A549 (cell line): ENCODE results near the gene WWC1. TPM values are rescaled to one million over a fixed set of nuclear protein-coding genes. Genes with fewer than 3 reads are reported as not detected.
A peak's percentile ranks its signal among the peaks of the same experiment; 100 is the strongest.

Experiments used
- ATAC-seq, 2 experiments: fragments of 200-7000 bp in 1 of 2; fragments of >200 bp in 1 of 2; cut with Nextera tagmentation in 1 of 2; cut with Tn5 transposase in 1 of 2; 3 replicates each; pipeline versions ENCODE4 v1.8.0 to v1.9.1; 2018 to 2020; ENCODE audit warnings: mild to moderate bottlenecking in 1 of 2, moderate library complexity in 1 of 2
- CTCF ChIA-PET: fragments of 300-600 bp; sonication (Branson Sonifier 250); formaldehyde crosslinking; extraction: SDS; loops from one replicate; lab custom pipeline; 2021; ENCODE audit warnings: antibody characterized with exemption, inconsistent platforms; lab: Yijun Ruan, JAX
- POLR2A ChIA-PET: fragments of 350-600 bp; formaldehyde crosslinking; extraction: SDS; loops from one replicate; lab custom pipeline; 2021; ENCODE audit warnings: antibody characterized with exemption, inconsistent platforms; lab: Yijun Ruan, JAX
- DNase-seq, 2 experiments: peaks; one replicate each; pipeline versions ENCODE4 v3.0.0 to v3.0.0-alpha.2; 2011 to 2016; ENCODE audit warnings: low read depth in 1 of 2, low spot score in 1 of 2
- FAIRE-seq: peaks from 2 replicates; lab custom pipeline; 2011; peaks lifted over from hg19 to GRCh38; lab: Jason Lieb, UNC
- H3K27ac ChIP-seq, 2 experiments: fragments of >200 bp; sonication (Bioruptor Twin); formaldehyde crosslinking; 3 replicates each; pipeline ENCODE4 v1.5.1; 2016 to 2017
- H3K4me1 ChIP-seq: fragments of >200 bp; sonication (Bioruptor Twin); formaldehyde crosslinking; 3 replicates; pipeline ENCODE4 v1.6.1; 2016
- H3K4me2 ChIP-seq: fragments of >200 bp; sonication (Bioruptor Twin); formaldehyde crosslinking; 3 replicates; pipeline ENCODE4 v1.6.1; 2016
- H3K4me3 ChIP-seq: fragments of >200 bp; sonication (Bioruptor Twin); formaldehyde crosslinking; 3 replicates; pipeline ENCODE4 v1.5.1; 2016
- H3K9me3 ChIP-seq: fragments of >200 bp; sonication (Bioruptor Twin); formaldehyde crosslinking; 3 replicates; pipeline ENCODE4 v1.6.1; 2016
- CBX2 ChIP-seq: fragments of 200-600 bp; sonication (generic); IDR thresholded peaks from 2 replicates; pipeline ENCODE4 v1.6.1; 2016; ENCODE audit warnings: low read depth, mild to moderate bottlenecking, borderline replicate concordance
- CBX8 ChIP-seq: fragments of 200-600 bp; sonication (generic); IDR thresholded peaks from 2 replicates; pipeline ENCODE4 v1.6.1; 2016
- CEBPB ChIP-seq, 2 experiments: fragments of >200 bp in 1 of 2; sonication (Bioruptor Twin) in 1 of 2; formaldehyde crosslinking in 1 of 2; IDR thresholded peaks; 2 replicates each; pipeline ENCODE4 v1.6.1; 2012 to 2016
- EHF ChIP-seq: fragments of 250-450 bp; sonication (Bioruptor Pico); IDR thresholded peaks from 2 replicates; pipeline ENCODE4 v1.5.0; 2020; ENCODE audit warnings: mild to moderate bottlenecking
- FOXS1 ChIP-seq: fragments of 250-450 bp; sonication (Bioruptor Pico); IDR thresholded peaks from 2 replicates; pipeline ENCODE4 v1.5.0; 2020; ENCODE audit warnings: mild to moderate bottlenecking, moderate library complexity
- HMGXB4 ChIP-seq: fragments of 250-450 bp; sonication (Bioruptor Pico); IDR thresholded peaks from 2 replicates; pipeline ENCODE4 v1.5.0; 2021; ENCODE audit warnings: mild to moderate bottlenecking, moderate library complexity, borderline replicate concordance
- HOXA7 ChIP-seq: fragments of 250-450 bp; sonication (Bioruptor Pico); IDR thresholded peaks from 2 replicates; pipeline ENCODE4 v1.5.0; 2020; ENCODE audit warnings: mild to moderate bottlenecking, moderate library complexity
- HOXB13 ChIP-seq: fragments of 250-450 bp; sonication (Bioruptor Pico); IDR thresholded peaks from 2 replicates; pipeline ENCODE4 v1.5.0; 2020; ENCODE audit warnings: low read depth, mild to moderate bottlenecking, moderate library complexity
- JUN ChIP-seq, 2 experiments: fragments of >200 bp; sonication (Bioruptor Twin); formaldehyde crosslinking; IDR thresholded peaks; 2 replicates in 1 of 2; 3 replicates in 1 of 2; pipeline ENCODE4 v1.6.1; 2016 to 2017
- KDM1A ChIP-seq: fragments of 200-600 bp; sonication (generic); IDR thresholded peaks from 2 replicates; pipeline ENCODE4 v1.6.1; 2016; ENCODE audit warnings: low read depth, mild to moderate bottlenecking
- KDM5A ChIP-seq: fragments of 200-600 bp; sonication (generic); IDR thresholded peaks from 2 replicates; pipeline ENCODE4 v1.6.1; 2016; ENCODE audit warnings: antibody characterized with exemption, mild to moderate bottlenecking
- MAFK ChIP-seq: fragments of 450-650 bp; IDR thresholded peaks from 2 replicates; pipeline ENCODE4 v1.6.1; 2014; ENCODE audit not compliant: partially characterized antibody
- NPAS2 ChIP-seq: fragments of 250-450 bp; sonication (Bioruptor Pico); IDR thresholded peaks from 2 replicates; pipeline ENCODE4 v1.8.0; 2022; ENCODE audit warnings: mild to moderate bottlenecking, moderate library complexity, borderline replicate concordance
- NR3C1 ChIP-seq: fragments of >200 bp; sonication (Bioruptor Twin); formaldehyde crosslinking; IDR thresholded peaks from 3 replicates; pipeline ENCODE4 v1.6.1; 2017
- PHF8 ChIP-seq: fragments of 200-600 bp; sonication (generic); IDR thresholded peaks from 2 replicates; pipeline ENCODE4 v1.6.1; 2016; ENCODE audit warnings: low read depth, mild to moderate bottlenecking, antibody characterized with exemption, moderate library complexity, borderline replicate concordance
- POLR2A ChIP-seq: IDR thresholded peaks from 2 replicates; pipeline ENCODE4 v1.6.1; 2012; ENCODE audit warnings: mild to moderate bottlenecking, low read length
- RAD21 ChIP-seq, 2 experiments: fragments of >200 bp in 1 of 2; sonication (Bioruptor Twin) in 1 of 2; formaldehyde crosslinking in 1 of 2; IDR thresholded peaks in 1 of 2; conservative IDR thresholded peaks in 1 of 2; 2 replicates in 1 of 2; 3 replicates in 1 of 2; pipeline ENCODE4 v1.6.1; 2012 to 2018; ENCODE audit warnings: inconsistent platforms in 1 of 2
- RFX5 ChIP-seq: fragments of 450-650 bp; IDR thresholded peaks from 2 replicates; pipeline ENCODE4 v1.7.1; 2014; ENCODE audit warnings: antibody characterized with exemption, mild to moderate bottlenecking, moderate library complexity
- RNF2 ChIP-seq: fragments of 200-600 bp; sonication (generic); IDR thresholded peaks from 2 replicates; pipeline ENCODE4 v1.6.1; 2016; ENCODE audit warnings: low read depth, mild to moderate bottlenecking, antibody characterized with exemption, moderate library complexity, borderline replicate concordance
- TFCP2L1 ChIP-seq: fragments of 250-450 bp; sonication (Bioruptor Pico); IDR thresholded peaks from 2 replicates; pipeline ENCODE4 v1.5.0; 2021; ENCODE audit warnings: mild to moderate bottlenecking
- USF2 ChIP-seq: fragments of 450-650 bp; IDR thresholded peaks from 2 replicates; pipeline ENCODE4 v1.6.1; 2014; ENCODE audit warnings: antibody characterized with exemption
- ZFP36 ChIP-seq: fragments of 450-650 bp; IDR thresholded peaks from 2 replicates; pipeline ENCODE4 v1.6.1; 2014; ENCODE audit warnings: borderline replicate concordance; ENCODE audit not compliant: partially characterized antibody
- ZSCAN20 ChIP-seq: fragments of 250-450 bp; sonication (Bioruptor Pico); IDR thresholded peaks from 2 replicates; pipeline ENCODE4 v1.8.0; 2022; ENCODE audit warnings: mild to moderate bottlenecking, moderate library complexity
- WGBS: methylation state at CpG from one replicate; pipeline ENCODE4 v1.1.6; 2017; ENCODE audit errors: missing lambda C conversion rate; 5-methylcytosine and 5-hydroxymethylcytosine counted together
- polyA plus RNA-seq, 4 experiments: library from polyadenylated mRNA; depleted of rRNA in 3 of 4; stranded (reverse); fragments of >200 nt; fragmentation: RNase III in 1 of 4; extraction: RNeasy Plus Mini Kit Qiagen cat#74134 plus additional on column Dnase treatment in 1 of 4; gene quantifications; 2 replicates in 3 of 4; 3 replicates in 1 of 4; pipeline ENCODE4 v1.2.3, GENCODE V29; 2011 to 2017
- TF ChIP-seq, protein P1 (sequence below): fragments of 150-350 bp; IDR thresholded peaks from 2 replicates; pipeline ENCODE4 v1.6.1; 2014; ENCODE audit warnings: low read depth, mild to moderate bottlenecking, low read length
- TF ChIP-seq, protein P2 (sequence below): IDR thresholded peaks from 2 replicates; pipeline ENCODE4 v1.6.1; 2012
- TF ChIP-seq, protein P3 (sequence below): fragments of >200 bp; sonication (Bioruptor Twin); formaldehyde crosslinking; IDR thresholded peaks from 3 replicates; pipeline ENCODE4 v1.5.1; 2016

Gene WWC1
- polyA plus RNA-seq, 2 of the 4 experiments (the other 2 are of a cell fraction): 88.5 to 98.1 TPM

DNA sequence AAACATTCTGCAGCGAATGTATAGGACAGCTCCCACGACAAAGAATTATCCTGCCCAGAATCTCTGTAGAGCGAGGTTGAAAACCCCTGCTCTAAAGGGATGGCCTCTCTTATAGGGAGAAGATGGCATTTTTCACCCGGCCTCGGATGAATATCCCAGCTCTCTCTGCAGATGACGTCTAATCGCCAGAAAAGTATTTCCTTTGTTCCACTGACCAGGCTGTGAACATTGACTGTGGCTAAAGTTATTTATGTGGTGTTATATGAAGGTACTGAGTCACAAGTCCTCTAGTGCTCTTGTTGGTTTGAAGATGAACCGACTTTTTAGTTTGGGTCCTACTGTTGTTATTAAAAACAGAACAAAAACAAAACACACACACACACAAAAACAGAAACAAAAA is 177.4 kb downstream of the WWC1 start:
- no peak overlapping the region for H3K4me2 ChIP-seq
- CTCF ChIA-PET: interaction anchor here (0.6 kb wide), 1 partner anchor 1952 kb away, joined by 3 read pairs; no protein-coding TSS in a partner anchor
- no peak for TF ChIP-seq TFCP2L1 (CRISPR knock-in tag)
- TF ChIP-seq ZFP36: no peak
- TF ChIP-seq, protein P1, sequence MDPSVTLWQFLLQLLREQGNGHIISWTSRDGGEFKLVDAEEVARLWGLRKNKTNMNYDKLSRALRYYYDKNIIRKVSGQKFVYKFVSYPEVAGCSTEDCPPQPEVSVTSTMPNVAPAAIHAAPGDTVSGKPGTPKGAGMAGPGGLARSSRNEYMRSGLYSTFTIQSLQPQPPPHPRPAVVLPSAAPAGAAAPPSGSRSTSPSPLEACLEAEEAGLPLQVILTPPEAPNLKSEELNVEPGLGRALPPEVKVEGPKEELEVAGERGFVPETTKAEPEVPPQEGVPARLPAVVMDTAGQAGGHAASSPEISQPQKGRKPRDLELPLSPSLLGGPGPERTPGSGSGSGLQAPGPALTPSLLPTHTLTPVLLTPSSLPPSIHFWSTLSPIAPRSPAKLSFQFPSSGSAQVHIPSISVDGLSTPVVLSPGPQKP: no peak
- TF ChIP-seq, protein P2, sequence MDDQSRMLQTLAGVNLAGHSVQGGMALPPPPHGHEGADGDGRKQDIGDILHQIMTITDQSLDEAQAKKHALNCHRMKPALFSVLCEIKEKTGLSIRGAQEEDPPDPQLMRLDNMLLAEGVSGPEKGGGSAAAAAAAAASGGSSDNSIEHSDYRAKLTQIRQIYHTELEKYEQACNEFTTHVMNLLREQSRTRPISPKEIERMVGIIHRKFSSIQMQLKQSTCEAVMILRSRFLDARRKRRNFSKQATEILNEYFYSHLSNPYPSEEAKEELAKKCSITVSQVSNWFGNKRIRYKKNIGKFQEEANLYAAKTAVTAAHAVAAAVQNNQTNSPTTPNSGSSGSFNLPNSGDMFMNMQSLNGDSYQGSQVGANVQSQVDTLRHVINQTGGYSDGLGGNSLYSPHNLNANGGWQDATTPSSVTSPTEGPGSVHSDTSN: no peak
- TF ChIP-seq CEBPB (IDR thresholded peaks at IDR 0.05): no peak
- TF ChIP-seq EHF (CRISPR knock-in tag): no peak
- TF ChIP-seq CBX2: no peak
- no peak for TF ChIP-seq FOXS1 (CRISPR knock-in tag)
- no peak for TF ChIP-seq RNF2

DNA sequence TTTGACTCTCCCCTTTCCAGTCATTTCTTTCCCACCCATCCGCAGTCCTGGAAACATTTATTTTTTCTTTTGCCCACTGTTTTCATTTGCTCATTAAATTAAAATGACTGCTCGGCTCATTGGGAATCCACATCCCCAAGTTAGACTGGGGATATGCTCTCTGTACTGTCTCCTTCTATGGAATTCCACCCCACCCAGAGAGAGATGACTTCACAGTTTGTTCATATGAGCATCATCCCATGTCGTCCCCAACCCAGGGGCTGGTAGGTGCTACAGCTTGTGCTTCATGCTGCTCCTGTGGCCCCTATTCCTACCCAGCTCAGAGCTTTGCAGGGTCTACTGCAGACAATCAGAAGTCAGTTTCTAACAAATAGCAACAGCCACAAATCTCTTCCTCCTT is 178.4 kb downstream of the WWC1 start:
- FAIRE-seq (no peak), DNase-seq (no peak), ATAC-seq (no peak)
- Histone ChIP-seq H3K4me3 (no peak overlapping the region), H3K4me1 (no peaks in the 10 kb centered on the region), H3K27ac (no peak overlapping the region), H3K4me2 (no peak overlapping the region), H3K9me3 (no peaks in the 10 kb centered on the region)
- 93% methylated on average over 3 of the region's 3 CpGs for WGBS
- TF ChIP-seq JUN (IDR thresholded peaks at IDR 0.05): no peak
- TF ChIP-seq RFX5: no peak
- TF ChIP-seq EHF (CRISPR knock-in tag): no peak
- no peak for TF ChIP-seq FOXS1 (CRISPR knock-in tag)
- no peak for TF ChIP-seq KDM5A
- no peak for TF ChIP-seq ZSCAN20 (CRISPR knock-in tag)
- TF ChIP-seq HMGXB4 (CRISPR knock-in tag): no peak
- no peak for TF ChIP-seq NR3C1
- no peak for TF ChIP-seq MAFK
- no peak for TF ChIP-seq HOXB13 (CRISPR knock-in tag)
- no peak for TF ChIP-seq KDM1A
- TF ChIP-seq HOXA7 (CRISPR knock-in tag): no peak
- TF ChIP-seq PHF8: no peak
- no peak for TF ChIP-seq CEBPB (IDR thresholded peaks at IDR 0.05)
- TF ChIP-seq POLR2A: no peak
- no peak for TF ChIP-seq CBX8
- TF ChIP-seq, protein P3, sequence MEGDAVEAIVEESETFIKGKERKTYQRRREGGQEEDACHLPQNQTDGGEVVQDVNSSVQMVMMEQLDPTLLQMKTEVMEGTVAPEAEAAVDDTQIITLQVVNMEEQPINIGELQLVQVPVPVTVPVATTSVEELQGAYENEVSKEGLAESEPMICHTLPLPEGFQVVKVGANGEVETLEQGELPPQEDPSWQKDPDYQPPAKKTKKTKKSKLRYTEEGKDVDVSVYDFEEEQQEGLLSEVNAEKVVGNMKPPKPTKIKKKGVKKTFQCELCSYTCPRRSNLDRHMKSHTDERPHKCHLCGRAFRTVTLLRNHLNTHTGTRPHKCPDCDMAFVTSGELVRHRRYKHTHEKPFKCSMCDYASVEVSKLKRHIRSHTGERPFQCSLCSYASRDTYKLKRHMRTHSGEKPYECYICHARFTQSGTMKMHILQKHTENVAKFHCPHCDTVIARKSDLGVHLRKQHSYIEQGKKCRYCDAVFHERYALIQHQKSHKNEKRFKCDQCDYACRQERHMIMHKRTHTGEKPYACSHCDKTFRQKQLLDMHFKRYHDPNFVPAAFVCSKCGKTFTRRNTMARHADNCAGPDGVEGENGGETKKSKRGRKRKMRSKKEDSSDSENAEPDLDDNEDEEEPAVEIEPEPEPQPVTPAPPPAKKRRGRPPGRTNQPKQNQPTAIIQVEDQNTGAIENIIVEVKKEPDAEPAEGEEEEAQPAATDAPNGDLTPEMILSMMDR: no peak
- TF ChIP-seq USF2: no peak
- TF ChIP-seq RAD21 (conservative IDR thresholded peaks at IDR 0.05 in 1 of 2, IDR thresholded peaks at IDR 0.05 in 1 of 2): no peak
- TF ChIP-seq NPAS2 (CRISPR knock-in tag): no peak
- POLR2A ChIA-PET: no interaction called here
- CTCF ChIA-PET: no interaction called here

More for the DNA sequence above, 177.4 kb downstream of the WWC1 start:
- FAIRE-seq: peak; percentile 7
- POLR2A ChIA-PET: no interaction called here
- no peak overlapping the region for H3K27ac ChIP-seq
- H3K9me3 ChIP-seq: no peaks in the 10 kb centered on the region
- no peak for DNase-seq
- 88% methylated on average over 8 of the region's 8 CpGs for WGBS
- ATAC-seq: no peak
- no peaks in the 10 kb centered on the region for H3K4me1 ChIP-seq
- H3K4me3 ChIP-seq: no peak overlapping the region
